SK-N-SH (cell line): ENCODE measurements around the gene AIF1. TPM values are rescaled to one million over a fixed set of nuclear protein-coding genes. Genes with fewer than 3 reads are reported as not detected.

Experiments used
- CTCF ChIA-PET: fragments of 300-600, 350-600 bp; formaldehyde crosslinking; extraction: SDS; loops from one replicate; lab custom pipeline; 2021; lab: Yijun Ruan, JAX
- POLR2A ChIA-PET: fragments of 350-600 bp; sonication (Branson Sonifier 250); formaldehyde crosslinking; extraction: SDS; loops from one replicate; lab custom pipeline; 2020; ENCODE audit warnings: antibody characterized with exemption, inconsistent platforms; lab: Yijun Ruan, JAX
- DNase-seq: peaks from one replicate; pipeline ENCODE4 v3.0.0; 2012
- H2AFZ ChIP-seq: fragments of 200-600 bp; sonication (generic); 2 replicates; pipeline ENCODE4 v1.8.1; 2016; ENCODE audit warnings: antibody characterized with exemption, mild to moderate bottlenecking, low read depth
- H3F3A ChIP-seq: fragments of 200-600 bp; sonication (generic); replicated peaks from 2 replicates; pipeline ENCODE3; 2016; ENCODE audit warnings: antibody characterized with exemption, mild to moderate bottlenecking; ENCODE audit not compliant: insufficient read depth
- H3K27ac ChIP-seq, 2 experiments: fragments of 200-500 bp in 1 of 2; fragments of 200-600 bp in 1 of 2; sonication (Bioruptor generic) in 1 of 2; sonication (generic), shearing (Covaris generic) in 1 of 2; 2 replicates each; pipeline versions ENCODE4 v1.5.1 to v1.6.1; 2014 to 2016; ENCODE audit warnings: low read depth in 2 of 2, inconsistent platforms in 1 of 2, low read length in 1 of 2, mild to moderate bottlenecking in 1 of 2, mixed read lengths in 1 of 2
- H3K27me3 ChIP-seq: fragments of 200-600 bp; sonication (generic), shearing (Covaris generic); 2 replicates; pipeline ENCODE4 v1.6.1; 2016; ENCODE audit warnings: mixed run types; ENCODE audit not compliant: insufficient read depth
- H3K36me3 ChIP-seq, 2 experiments: fragments of 200-500 bp in 1 of 2; fragments of 200-600 bp in 1 of 2; sonication (Bioruptor generic) in 1 of 2; sonication (generic) in 1 of 2; replicated peaks in 1 of 2; 2 replicates each; pipeline versions ENCODE3 to v1.5.1; 2014 to 2016; ENCODE audit warnings: low read length in 1 of 2, mild to moderate bottlenecking in 1 of 2; ENCODE audit not compliant: insufficient read depth in 2 of 2, control insufficient read depth in 1 of 2
- H3K4me1 ChIP-seq, 2 experiments: fragments of 200-500 bp in 1 of 2; fragments of 200-600 bp in 1 of 2; sonication (Bioruptor generic) in 1 of 2; sonication (generic), shearing (Covaris generic) in 1 of 2; 2 replicates each; pipeline versions ENCODE4 v1.5.1 to v1.6.1; 2014 to 2016; ENCODE audit warnings: low read depth in 1 of 2, low read length in 1 of 2, mixed run types in 1 of 2; ENCODE audit not compliant: insufficient read depth in 2 of 2, control insufficient read depth in 1 of 2
- H3K4me2 ChIP-seq: fragments of 200-600 bp; sonication (generic), shearing (Covaris generic); 2 replicates; pipeline ENCODE4 v1.6.1; 2017; ENCODE audit warnings: mixed run types
- H3K4me3 ChIP-seq, 2 experiments: fragments of 200-500 bp in 1 of 2; fragments of 200-600 bp in 1 of 2; sonication (Bioruptor generic) in 1 of 2; sonication (generic), shearing (Covaris generic) in 1 of 2; 2 replicates each; pipeline versions ENCODE4 v1.5.1 to v1.8.1; 2014 to 2016; ENCODE audit warnings: low read depth in 2 of 2, inconsistent platforms in 1 of 2, low read length in 1 of 2, mild to moderate bottlenecking in 1 of 2, mixed read lengths in 1 of 2, moderate library complexity in 1 of 2
- H3K79me2 ChIP-seq: fragments of 200-600 bp; sonication (generic); 2 replicates; pipeline ENCODE4 v1.8.1; 2017; ENCODE audit warnings: mild to moderate bottlenecking; ENCODE audit not compliant: insufficient read depth
- H3K9ac ChIP-seq: fragments of 200-600 bp; sonication (generic); 2 replicates; pipeline ENCODE4 v1.6.1; 2017; ENCODE audit warnings: mixed run types
- H3K9me2 ChIP-seq: fragments of 200-600 bp; sonication (generic); 2 replicates; pipeline ENCODE4 v1.6.1; 2017; ENCODE audit warnings: mixed run types
- H3K9me3 ChIP-seq: fragments of 200-600 bp; sonication (generic); 2 replicates; pipeline ENCODE4 v1.6.1; 2017; ENCODE audit warnings: mixed run types, mild to moderate bottlenecking, moderate library complexity
- H4K20me1 ChIP-seq: fragments of 200-600 bp; sonication (generic); 2 replicates; pipeline ENCODE4 v1.6.1; 2017; ENCODE audit warnings: mild to moderate bottlenecking, mixed run types; ENCODE audit not compliant: insufficient read depth
- CHD2 ChIP-seq: fragments of 150-350 bp; IDR thresholded peaks from 2 replicates; pipeline ENCODE4 v1.6.1; 2018; ENCODE audit warnings: low read length; ENCODE audit not compliant: partially characterized antibody
- ELF1 ChIP-seq: IDR thresholded peaks from 2 replicates; pipeline ENCODE4 v1.4.0; 2012
- EP300 ChIP-seq, 2 experiments: IDR thresholded peaks; 2 replicates each; pipeline versions ENCODE4 v1.4.0 to v1.6.1; 2012; ENCODE audit warnings: borderline replicate concordance in 1 of 2, low read depth in 1 of 2, low read length in 1 of 2
- FOXJ3 ChIP-seq: sonication (generic); formaldehyde crosslinking; IDR thresholded peaks from 2 replicates; pipeline ENCODE4 v1.5.1; 2020; ENCODE audit warnings: mild to moderate bottlenecking, missing genetic modification reagents
- GABPA ChIP-seq: IDR thresholded peaks from 2 replicates; pipeline ENCODE4 v1.4.0; 2012; ENCODE audit warnings: low read depth, mild to moderate bottlenecking
- MAX ChIP-seq: IDR thresholded peaks from 2 replicates; pipeline ENCODE4 v1.4.0; 2012; ENCODE audit warnings: low read depth
- MXI1 ChIP-seq: IDR thresholded peaks from 2 replicates; pipeline ENCODE4 v1.6.1; 2012; ENCODE audit warnings: mild to moderate bottlenecking, low read depth, low read length, improper control_type of control experiment
- NFIC ChIP-seq: IDR thresholded peaks from 2 replicates; pipeline ENCODE4 v1.4.0; 2012; ENCODE audit warnings: borderline replicate concordance
- POLR2AphosphoS5 ChIP-seq: IDR thresholded peaks from 2 replicates; pipeline ENCODE4 v1.6.1; 2012; ENCODE audit warnings: low read depth, low read length
- RAD21 ChIP-seq: IDR thresholded peaks from 2 replicates; pipeline ENCODE4 v1.6.1; 2012; ENCODE audit warnings: mild to moderate bottlenecking, low read length
- RFX5 ChIP-seq: IDR thresholded peaks from 2 replicates; pipeline ENCODE4 v1.6.1; 2012; ENCODE audit warnings: mild to moderate bottlenecking, improper control_type of control experiment, low read length
- SIN3A ChIP-seq: IDR thresholded peaks from 2 replicates; pipeline ENCODE4 v1.6.1; 2012; ENCODE audit warnings: low read depth, mild to moderate bottlenecking, low read length, moderate library complexity, borderline replicate concordance
- TAF1 ChIP-seq: IDR thresholded peaks from 2 replicates; pipeline ENCODE4 v1.6.1; 2012; ENCODE audit warnings: low read depth, mild to moderate bottlenecking, low read length, moderate library complexity, borderline replicate concordance
- TCF12 ChIP-seq: IDR thresholded peaks from 2 replicates; pipeline ENCODE4 v1.4.0; 2012
- WGBS: methylation state at CpG from one replicate; pipeline ENCODE4 v1.1.6; 2017; ENCODE audit warnings: low lambda C conversion rate; 5-methylcytosine and 5-hydroxymethylcytosine counted together
- polyA plus RNA-seq, 3 experiments: library from polyadenylated mRNA; depleted of rRNA; stranded (reverse); fragments of >200 nt; gene quantifications; 2 replicates each; pipeline ENCODE4 v1.2.3, GENCODE V29; 2012
- TF ChIP-seq, protein P1 (sequence below): IDR thresholded peaks from 2 replicates; pipeline ENCODE4 v1.4.0; 2012; ENCODE audit warnings: low read depth, borderline replicate concordance
- TF ChIP-seq, protein P2 (sequence below): IDR thresholded peaks from 2 replicates; pipeline ENCODE4; 2012
- TF ChIP-seq, protein P3 (sequence below): IDR thresholded peaks from 2 replicates; pipeline ENCODE4 v1.6.1; 2012; ENCODE audit warnings: mild to moderate bottlenecking, low read depth, low read length, moderate library complexity

AIF1 gene
- polyA plus RNA-seq, 1 of the 3 experiments (the other 2 are of a cell fraction), result not detected

GRCh38 chr6:31663126-31663960, 48.3 kb downstream of the AIF1 start:
- Histone ChIP-seq H2AFZ (no peak overlapping the region), H3F3A (peaks cover 27% of the 10 kb centered on the region), H3K9me2 (no peaks in the 10 kb centered on the region), H3K4me1 (peaks cover 25 to 34% of the 10 kb centered on the region in 2 experiments; a peak in 3 of 4 replicates), H3K9ac (peak overlapping the region; percentile 77; the same call in 1 of the 2 replicates), H3K4me3 (peak overlapping the region; percentile 86 to 89), H3K4me2 (peak overlapping the region; percentile 97), H4K20me1 (peaks cover 8% of the 10 kb centered on the region; the same call in 1 of the 2 replicates), H3K9me3 (no peaks in the 10 kb centered on the region), H3K36me3 (peaks cover 24 to 30% of the 10 kb centered on the region in 2 experiments), H3K27ac (peak overlapping the region; percentile 87 to 92), H3K27me3 (no peaks in the 10 kb centered on the region), H3K79me2 (peaks cover 81% of the 10 kb centered on the region)
- no peak for DNase-seq
- WGBS, result 62% methylated on average over 4 of the region's 9 CpGs
- ChIA-PET CTCF (interaction anchor here (0.6 to 2.8 kb wide), 9 partner anchors 10 to 167 kb away, joined by 3 to 10 read pairs (median 3); partner anchors contain the start of genes ATP6V1G2 and LY6G5C), POLR2A (interaction anchor here (1.1 to 1.9 kb wide), 2 partner anchors 11 to 25 kb away, joined by 4 to 10 read pairs; partner anchors contain the start of gene BAG6)
- TF ChIP-seq TCF12 (no peak), RFX5 (no peak), RAD21 (no peak), NFIC (no peak), FOXJ3 (CRISPR knock-in tag) (no peak), EP300 (IDR thresholded peaks at IDR 0.05; ENCODE audit: borderline replicate concordance in 1 of 2, low read depth in 1 of 2, low read length in 1 of 2) (no peak), MXI1 (no peak), POLR2AphosphoS5 (no peak), ELF1 (no peak), SIN3A (no peak), TAF1 (no peak), GABPA (no peak), CHD2 (no peak), MAX (no peak; the same call in 1 of the 2 replicates)
- TF ChIP-seq, protein P1, sequence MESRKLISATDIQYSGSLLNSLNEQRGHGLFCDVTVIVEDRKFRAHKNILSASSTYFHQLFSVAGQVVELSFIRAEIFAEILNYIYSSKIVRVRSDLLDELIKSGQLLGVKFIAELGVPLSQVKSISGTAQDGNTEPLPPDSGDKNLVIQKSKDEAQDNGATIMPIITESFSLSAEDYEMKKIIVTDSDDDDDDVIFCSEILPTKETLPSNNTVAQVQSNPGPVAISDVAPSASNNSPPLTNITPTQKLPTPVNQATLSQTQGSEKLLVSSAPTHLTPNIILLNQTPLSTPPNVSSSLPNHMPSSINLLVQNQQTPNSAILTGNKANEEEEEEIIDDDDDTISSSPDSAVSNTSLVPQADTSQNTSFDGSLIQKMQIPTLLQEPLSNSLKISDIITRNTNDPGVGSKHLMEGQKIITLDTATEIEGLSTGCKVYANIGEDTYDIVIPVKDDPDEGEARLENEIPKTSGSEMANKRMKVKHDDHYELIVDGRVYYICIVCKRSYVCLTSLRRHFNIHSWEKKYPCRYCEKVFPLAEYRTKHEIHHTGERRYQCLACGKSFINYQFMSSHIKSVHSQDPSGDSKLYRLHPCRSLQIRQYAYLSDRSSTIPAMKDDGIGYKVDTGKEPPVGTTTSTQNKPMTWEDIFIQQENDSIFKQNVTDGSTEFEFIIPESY, result no peak
- TF ChIP-seq, protein P2, sequence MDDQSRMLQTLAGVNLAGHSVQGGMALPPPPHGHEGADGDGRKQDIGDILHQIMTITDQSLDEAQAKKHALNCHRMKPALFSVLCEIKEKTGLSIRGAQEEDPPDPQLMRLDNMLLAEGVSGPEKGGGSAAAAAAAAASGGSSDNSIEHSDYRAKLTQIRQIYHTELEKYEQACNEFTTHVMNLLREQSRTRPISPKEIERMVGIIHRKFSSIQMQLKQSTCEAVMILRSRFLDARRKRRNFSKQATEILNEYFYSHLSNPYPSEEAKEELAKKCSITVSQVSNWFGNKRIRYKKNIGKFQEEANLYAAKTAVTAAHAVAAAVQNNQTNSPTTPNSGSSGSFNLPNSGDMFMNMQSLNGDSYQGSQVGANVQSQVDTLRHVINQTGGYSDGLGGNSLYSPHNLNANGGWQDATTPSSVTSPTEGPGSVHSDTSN, result no peak
- TF ChIP-seq, protein P3, sequence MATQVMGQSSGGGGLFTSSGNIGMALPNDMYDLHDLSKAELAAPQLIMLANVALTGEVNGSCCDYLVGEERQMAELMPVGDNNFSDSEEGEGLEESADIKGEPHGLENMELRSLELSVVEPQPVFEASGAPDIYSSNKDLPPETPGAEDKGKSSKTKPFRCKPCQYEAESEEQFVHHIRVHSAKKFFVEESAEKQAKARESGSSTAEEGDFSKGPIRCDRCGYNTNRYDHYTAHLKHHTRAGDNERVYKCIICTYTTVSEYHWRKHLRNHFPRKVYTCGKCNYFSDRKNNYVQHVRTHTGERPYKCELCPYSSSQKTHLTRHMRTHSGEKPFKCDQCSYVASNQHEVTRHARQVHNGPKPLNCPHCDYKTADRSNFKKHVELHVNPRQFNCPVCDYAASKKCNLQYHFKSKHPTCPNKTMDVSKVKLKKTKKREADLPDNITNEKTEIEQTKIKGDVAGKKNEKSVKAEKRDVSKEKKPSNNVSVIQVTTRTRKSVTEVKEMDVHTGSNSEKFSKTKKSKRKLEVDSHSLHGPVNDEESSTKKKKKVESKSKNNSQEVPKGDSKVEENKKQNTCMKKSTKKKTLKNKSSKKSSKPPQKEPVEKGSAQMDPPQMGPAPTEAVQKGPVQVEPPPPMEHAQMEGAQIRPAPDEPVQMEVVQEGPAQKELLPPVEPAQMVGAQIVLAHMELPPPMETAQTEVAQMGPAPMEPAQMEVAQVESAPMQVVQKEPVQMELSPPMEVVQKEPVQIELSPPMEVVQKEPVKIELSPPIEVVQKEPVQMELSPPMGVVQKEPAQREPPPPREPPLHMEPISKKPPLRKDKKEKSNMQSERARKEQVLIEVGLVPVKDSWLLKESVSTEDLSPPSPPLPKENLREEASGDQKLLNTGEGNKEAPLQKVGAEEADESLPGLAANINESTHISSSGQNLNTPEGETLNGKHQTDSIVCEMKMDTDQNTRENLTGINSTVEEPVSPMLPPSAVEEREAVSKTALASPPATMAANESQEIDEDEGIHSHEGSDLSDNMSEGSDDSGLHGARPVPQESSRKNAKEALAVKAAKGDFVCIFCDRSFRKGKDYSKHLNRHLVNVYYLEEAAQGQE, result no peak
